ENCODE results near the gene FPGT. TPM values are rescaled to one million over a fixed set of nuclear protein-coding genes. Genes with fewer than 3 reads are reported as not detected.

FPGT gene
- total and polyA plus RNA-seq, 9 of the 15 experiments (the other 6 are each of a cell fraction or from before 2014, with no cell fraction given), result 11.6 to 24.3 (median 22.5) TPM

DNA sequence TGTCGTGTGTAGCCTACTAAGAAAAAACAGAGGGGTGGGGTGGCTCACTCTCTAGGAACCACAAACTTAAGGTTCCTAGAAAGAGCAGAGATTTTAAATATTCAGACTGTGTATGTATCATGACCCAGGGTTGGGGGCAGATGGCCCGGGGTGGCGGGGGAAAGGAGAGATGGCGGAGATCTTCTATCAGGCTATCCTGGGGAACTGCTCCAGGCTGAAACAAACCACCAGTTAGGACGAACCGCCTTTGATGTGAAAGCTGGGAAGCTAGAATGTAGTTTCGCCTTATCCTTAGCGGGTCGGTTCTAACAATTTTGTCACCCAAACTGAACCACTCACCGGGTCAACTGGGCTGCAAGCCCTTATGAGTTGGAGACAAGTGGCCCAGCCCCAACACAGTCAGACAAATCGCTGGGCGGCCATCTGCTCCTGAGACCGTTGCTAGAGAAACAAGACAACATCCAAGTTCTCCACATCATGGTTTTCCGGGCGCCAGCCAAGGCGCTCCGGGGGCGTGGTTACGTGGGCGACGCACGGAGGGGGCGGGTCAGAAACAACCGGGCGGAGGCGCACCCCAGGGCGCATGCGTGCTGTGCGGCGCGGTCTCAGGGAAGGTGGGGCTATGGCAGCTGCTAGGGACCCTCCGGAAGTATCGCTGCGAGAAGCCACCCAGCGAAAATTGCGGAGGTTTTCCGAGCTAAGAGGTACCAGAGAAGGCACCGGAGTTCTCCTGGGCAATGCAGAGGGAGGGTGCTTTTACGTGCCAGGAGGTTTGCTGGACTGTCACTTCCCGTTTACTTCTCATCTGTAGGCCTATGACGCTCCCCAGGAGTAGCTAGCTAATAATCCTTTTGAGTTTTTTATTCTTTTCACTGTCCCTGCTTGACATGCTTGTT, at the start of gene FPGT, which contains the start of gene LRRIQ3 (continued):
- no peak for TF ChIP-seq ZNF347 (CRISPR knock-in tag; IDR thresholded peaks at IDR 0.05; ENCODE audit: low read depth)
- TF ChIP-seq BRD9 (IDR thresholded peaks at IDR 0.05; ENCODE audit: low read depth, partially characterized antibody), result no peak
- no peak for TF ChIP-seq XRCC4 (IDR thresholded peaks at IDR 0.05; ENCODE audit: extremely low read depth, insufficient read depth, insufficient read length)
- TF ChIP-seq ZNF311 (CRISPR knock-in tag; IDR thresholded peaks at IDR 0.05), result no peak
- TF ChIP-seq GATAD2B (IDR thresholded peaks at IDR 0.05; ENCODE audit: borderline replicate concordance), result no peak
- TF ChIP-seq SRSF1 (IDR thresholded peaks at IDR 0.05; ENCODE audit: low read depth, low read length), result no peak
- no peak for TF ChIP-seq MTA2 (IDR thresholded peaks at IDR 0.05; ENCODE audit: low read depth)
- TF ChIP-seq ZNF76 (CRISPR knock-in tag; IDR thresholded peaks at IDR 0.05; ENCODE audit: borderline replicate concordance), result no peak
- no peak for TF ChIP-seq MTF1 (CRISPR knock-in tag; IDR thresholded peaks at IDR 0.05; ENCODE audit: borderline replicate concordance)
- TF ChIP-seq TAF9B (IDR thresholded peaks at IDR 0.05; ENCODE audit: partially characterized antibody), result peak; percentile 23
- TF ChIP-seq, protein P1, sequence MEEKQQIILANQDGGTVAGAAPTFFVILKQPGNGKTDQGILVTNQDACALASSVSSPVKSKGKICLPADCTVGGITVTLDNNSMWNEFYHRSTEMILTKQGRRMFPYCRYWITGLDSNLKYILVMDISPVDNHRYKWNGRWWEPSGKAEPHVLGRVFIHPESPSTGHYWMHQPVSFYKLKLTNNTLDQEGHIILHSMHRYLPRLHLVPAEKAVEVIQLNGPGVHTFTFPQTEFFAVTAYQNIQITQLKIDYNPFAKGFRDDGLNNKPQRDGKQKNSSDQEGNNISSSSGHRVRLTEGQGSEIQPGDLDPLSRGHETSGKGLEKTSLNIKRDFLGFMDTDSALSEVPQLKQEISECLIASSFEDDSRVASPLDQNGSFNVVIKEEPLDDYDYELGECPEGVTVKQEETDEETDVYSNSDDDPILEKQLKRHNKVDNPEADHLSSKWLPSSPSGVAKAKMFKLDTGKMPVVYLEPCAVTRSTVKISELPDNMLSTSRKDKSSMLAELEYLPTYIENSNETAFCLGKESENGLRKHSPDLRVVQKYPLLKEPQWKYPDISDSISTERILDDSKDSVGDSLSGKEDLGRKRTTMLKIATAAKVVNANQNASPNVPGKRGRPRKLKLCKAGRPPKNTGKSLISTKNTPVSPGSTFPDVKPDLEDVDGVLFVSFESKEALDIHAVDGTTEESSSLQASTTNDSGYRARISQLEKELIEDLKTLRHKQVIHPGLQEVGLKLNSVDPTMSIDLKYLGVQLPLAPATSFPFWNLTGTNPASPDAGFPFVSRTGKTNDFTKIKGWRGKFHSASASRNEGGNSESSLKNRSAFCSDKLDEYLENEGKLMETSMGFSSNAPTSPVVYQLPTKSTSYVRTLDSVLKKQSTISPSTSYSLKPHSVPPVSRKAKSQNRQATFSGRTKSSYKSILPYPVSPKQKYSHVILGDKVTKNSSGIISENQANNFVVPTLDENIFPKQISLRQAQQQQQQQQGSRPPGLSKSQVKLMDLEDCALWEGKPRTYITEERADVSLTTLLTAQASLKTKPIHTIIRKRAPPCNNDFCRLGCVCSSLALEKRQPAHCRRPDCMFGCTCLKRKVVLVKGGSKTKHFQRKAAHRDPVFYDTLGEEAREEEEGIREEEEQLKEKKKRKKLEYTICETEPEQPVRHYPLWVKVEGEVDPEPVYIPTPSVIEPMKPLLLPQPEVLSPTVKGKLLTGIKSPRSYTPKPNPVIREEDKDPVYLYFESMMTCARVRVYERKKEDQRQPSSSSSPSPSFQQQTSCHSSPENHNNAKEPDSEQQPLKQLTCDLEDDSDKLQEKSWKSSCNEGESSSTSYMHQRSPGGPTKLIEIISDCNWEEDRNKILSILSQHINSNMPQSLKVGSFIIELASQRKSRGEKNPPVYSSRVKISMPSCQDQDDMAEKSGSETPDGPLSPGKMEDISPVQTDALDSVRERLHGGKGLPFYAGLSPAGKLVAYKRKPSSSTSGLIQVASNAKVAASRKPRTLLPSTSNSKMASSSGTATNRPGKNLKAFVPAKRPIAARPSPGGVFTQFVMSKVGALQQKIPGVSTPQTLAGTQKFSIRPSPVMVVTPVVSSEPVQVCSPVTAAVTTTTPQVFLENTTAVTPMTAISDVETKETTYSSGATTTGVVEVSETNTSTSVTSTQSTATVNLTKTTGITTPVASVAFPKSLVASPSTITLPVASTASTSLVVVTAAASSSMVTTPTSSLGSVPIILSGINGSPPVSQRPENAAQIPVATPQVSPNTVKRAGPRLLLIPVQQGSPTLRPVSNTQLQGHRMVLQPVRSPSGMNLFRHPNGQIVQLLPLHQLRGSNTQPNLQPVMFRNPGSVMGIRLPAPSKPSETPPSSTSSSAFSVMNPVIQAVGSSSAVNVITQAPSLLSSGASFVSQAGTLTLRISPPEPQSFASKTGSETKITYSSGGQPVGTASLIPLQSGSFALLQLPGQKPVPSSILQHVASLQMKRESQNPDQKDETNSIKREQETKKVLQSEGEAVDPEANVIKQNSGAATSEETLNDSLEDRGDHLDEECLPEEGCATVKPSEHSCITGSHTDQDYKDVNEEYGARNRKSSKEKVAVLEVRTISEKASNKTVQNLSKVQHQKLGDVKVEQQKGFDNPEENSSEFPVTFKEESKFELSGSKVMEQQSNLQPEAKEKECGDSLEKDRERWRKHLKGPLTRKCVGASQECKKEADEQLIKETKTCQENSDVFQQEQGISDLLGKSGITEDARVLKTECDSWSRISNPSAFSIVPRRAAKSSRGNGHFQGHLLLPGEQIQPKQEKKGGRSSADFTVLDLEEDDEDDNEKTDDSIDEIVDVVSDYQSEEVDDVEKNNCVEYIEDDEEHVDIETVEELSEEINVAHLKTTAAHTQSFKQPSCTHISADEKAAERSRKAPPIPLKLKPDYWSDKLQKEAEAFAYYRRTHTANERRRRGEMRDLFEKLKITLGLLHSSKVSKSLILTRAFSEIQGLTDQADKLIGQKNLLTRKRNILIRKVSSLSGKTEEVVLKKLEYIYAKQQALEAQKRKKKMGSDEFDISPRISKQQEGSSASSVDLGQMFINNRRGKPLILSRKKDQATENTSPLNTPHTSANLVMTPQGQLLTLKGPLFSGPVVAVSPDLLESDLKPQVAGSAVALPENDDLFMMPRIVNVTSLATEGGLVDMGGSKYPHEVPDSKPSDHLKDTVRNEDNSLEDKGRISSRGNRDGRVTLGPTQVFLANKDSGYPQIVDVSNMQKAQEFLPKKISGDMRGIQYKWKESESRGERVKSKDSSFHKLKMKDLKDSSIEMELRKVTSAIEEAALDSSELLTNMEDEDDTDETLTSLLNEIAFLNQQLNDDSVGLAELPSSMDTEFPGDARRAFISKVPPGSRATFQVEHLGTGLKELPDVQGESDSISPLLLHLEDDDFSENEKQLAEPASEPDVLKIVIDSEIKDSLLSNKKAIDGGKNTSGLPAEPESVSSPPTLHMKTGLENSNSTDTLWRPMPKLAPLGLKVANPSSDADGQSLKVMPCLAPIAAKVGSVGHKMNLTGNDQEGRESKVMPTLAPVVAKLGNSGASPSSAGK (IDR thresholded peaks at IDR 0.05), result no peak
- TF ChIP-seq TRIM28 (IDR thresholded peaks at IDR 0.05), result no peak
- TF ChIP-seq SREBF1 (IDR thresholded peaks at IDR 0.05; ENCODE audit: borderline replicate concordance, low read depth, low read length), result no peak
- no peak for TF ChIP-seq ZNF174 (CRISPR knock-in tag; IDR thresholded peaks at IDR 0.05)
- TF ChIP-seq, protein P2, sequence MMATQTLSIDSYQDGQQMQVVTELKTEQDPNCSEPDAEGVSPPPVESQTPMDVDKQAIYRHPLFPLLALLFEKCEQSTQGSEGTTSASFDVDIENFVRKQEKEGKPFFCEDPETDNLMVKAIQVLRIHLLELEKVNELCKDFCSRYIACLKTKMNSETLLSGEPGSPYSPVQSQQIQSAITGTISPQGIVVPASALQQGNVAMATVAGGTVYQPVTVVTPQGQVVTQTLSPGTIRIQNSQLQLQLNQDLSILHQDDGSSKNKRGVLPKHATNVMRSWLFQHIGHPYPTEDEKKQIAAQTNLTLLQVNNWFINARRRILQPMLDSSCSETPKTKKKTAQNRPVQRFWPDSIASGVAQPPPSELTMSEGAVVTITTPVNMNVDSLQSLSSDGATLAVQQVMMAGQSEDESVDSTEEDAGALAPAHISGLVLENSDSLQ (IDR thresholded peaks at IDR 0.05), result no peak

Measured in K562 (cell line).